PC-9 (cell line): ENCODE results near the gene NETO1. TPM values are rescaled to one million over a fixed set of nuclear protein-coding genes. Genes with fewer than 3 reads are reported as not detected.

Experiments used
- BruUV-seq: library from RNA; stranded (reverse); fragments of 400-500 nt; replicated peaks from 2 replicates; lab custom pipeline; 2021; lab: Mats Ljungman, UMichigan
- CTCF ChIA-PET: fragments of 300-600 bp; sonication (Branson Sonifier 250); formaldehyde crosslinking; loops from one replicate; lab custom pipeline; 2022; ENCODE audit warnings: antibody characterized with exemption; lab: Charles Lee
- POLR2A ChIA-PET: fragments of 300-600 bp; sonication (Branson Sonifier 250); formaldehyde crosslinking; loops from one replicate; lab custom pipeline; 2022; ENCODE audit warnings: antibody characterized with exemption; ENCODE audit not compliant: unreplicated experiment; lab: Charles Lee
- DNase-seq, 2 experiments: peaks; one replicate each; pipeline versions ENCODE4 v3.0.0 to v3.0.0-alpha.2; 2015 to 2022; ENCODE audit warnings: mixed read lengths in 1 of 2
- H2AFZ ChIP-seq: fragments of 200-600 bp; sonication (generic); 2 replicates; pipeline ENCODE4 v1.8.1; 2017; ENCODE audit warnings: antibody characterized with exemption
- H3F3A ChIP-seq: fragments of 200-600 bp; sonication (generic); 2 replicates; pipeline ENCODE4 v1.8.1; 2017; ENCODE audit warnings: antibody characterized with exemption, mild to moderate bottlenecking, low read depth; ENCODE audit not compliant: insufficient read depth
- H3K27ac ChIP-seq: fragments of 200-600 bp; sonication (generic); 2 replicates; pipeline ENCODE4 v1.6.1; 2016; ENCODE audit warnings: mixed run types
- H3K27me3 ChIP-seq: fragments of 200-600 bp; sonication (generic); 2 replicates; pipeline ENCODE4 v1.6.1; 2016; ENCODE audit warnings: low read depth, mixed run types; ENCODE audit not compliant: insufficient read depth
- H3K36me3 ChIP-seq: fragments of 200-600 bp; sonication (generic); 2 replicates; pipeline ENCODE4 v1.6.1; 2016; ENCODE audit warnings: low read depth, mixed run types
- H3K4me1 ChIP-seq: fragments of 200-600 bp; sonication (generic); replicated peaks from 2 replicates; pipeline ENCODE4 v1.6.1; 2016; ENCODE audit warnings: mixed run types; ENCODE audit not compliant: insufficient read depth
- H3K4me2 ChIP-seq: fragments of 200-600 bp; sonication (generic); 2 replicates; pipeline ENCODE4 v1.6.1; 2017; ENCODE audit warnings: mixed run types
- H3K4me3 ChIP-seq: fragments of 200-600 bp; sonication (generic); 2 replicates; pipeline ENCODE4 v1.6.1; 2016; ENCODE audit warnings: mixed run types
- H3K79me2 ChIP-seq: fragments of 200-600 bp; sonication (generic); 2 replicates; pipeline ENCODE4 v1.6.1; 2017; ENCODE audit warnings: low read depth, mixed run types
- H3K9me2 ChIP-seq: fragments of 200-600 bp; sonication (generic); 2 replicates; pipeline ENCODE4 v1.8.1; 2017; ENCODE audit warnings: mild to moderate bottlenecking; ENCODE audit not compliant: insufficient read depth
- H3K9me3 ChIP-seq: fragments of 200-600 bp; sonication (generic); 2 replicates; pipeline ENCODE4 v1.8.1; 2016; ENCODE audit warnings: low read depth; ENCODE audit not compliant: insufficient read depth
- H4K20me1 ChIP-seq: fragments of 200-600 bp; sonication (generic); 2 replicates; pipeline ENCODE4 v1.8.1; 2017; ENCODE audit not compliant: insufficient read depth
- CTCF ChIP-seq: fragments of 200-600 bp; sonication (generic); conservative IDR thresholded peaks from 2 replicates; pipeline ENCODE4 v1.6.1; 2017; ENCODE audit warnings: mixed run types, antibody characterized with exemption, mild to moderate bottlenecking, moderate library complexity
- EZH2 ChIP-seq: fragments of 200-600 bp; sonication (generic); IDR thresholded peaks from 2 replicates; pipeline ENCODE4 v1.8.0; 2017; ENCODE audit warnings: antibody characterized with exemption, low read depth
- intact Hi-C: fragments of 100-400 bp; cut with micrococcal nuclease; formaldehyde crosslinking; loops from one replicate; pipeline ENCODE4 v1.10.0; 2022; ENCODE audit not compliant: unreplicated experiment
- total RNA-seq: library from RNA; stranded (reverse); gene quantifications from 2 replicates; pipeline ENCODE4 v1.2.3, GENCODE V29; 2021

Gene NETO1
- total RNA-seq, 1 experiment from 2014 or later: not detected

DNA sequence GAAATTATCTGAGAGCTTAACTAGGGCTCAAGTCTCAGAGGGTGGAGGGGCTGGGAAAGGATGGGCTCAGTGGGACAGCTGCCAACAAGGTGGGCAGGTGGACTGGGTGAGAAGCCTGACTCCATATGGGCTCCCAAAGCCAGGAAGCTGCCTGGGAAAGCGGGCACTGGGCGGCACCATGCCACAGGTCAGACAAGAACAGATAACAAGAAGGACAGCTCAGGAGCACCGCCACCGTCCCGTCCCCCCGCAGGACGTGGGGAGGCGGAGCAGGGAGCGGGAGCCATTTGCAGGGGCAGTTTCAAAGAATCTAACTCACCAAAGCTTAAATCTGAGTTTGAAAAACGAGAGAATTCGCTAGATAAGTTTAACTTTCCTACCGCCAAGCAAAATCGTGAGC lies 45.6 kb downstream of the NETO1 start:
- BruUV-seq: no TSS peak
- TF ChIP-seq CTCF: no peak
- TF ChIP-seq EZH2: no peak
- Histone ChIP-seq H4K20me1 (no peaks in the 10 kb centered on the region), H3K79me2 (no peaks in the 10 kb centered on the region), H3K4me2 (no peak overlapping the region), H3K36me3 (no peaks in the 10 kb centered on the region), H3K9me2 (no peaks in the 10 kb centered on the region), H3K4me3 (no peak overlapping the region), H3K9me3 (no peaks in the 10 kb centered on the region; the same call in 1 of the 2 replicates), H3F3A (no peaks in the 10 kb centered on the region), H3K27me3 (no peaks in the 10 kb centered on the region), H2AFZ (no peak overlapping the region), H3K27ac (no peak overlapping the region), H3K4me1 (no peaks in the 10 kb centered on the region)
- no peak for DNase-seq
- ChIA-PET POLR2A (no interaction called here), CTCF (no interaction called here)
- intact Hi-C loops: no loop called here

GRCh38 chr18:72820571-72820970 lies 47.2 kb downstream of the NETO1 start:
- CTCF ChIA-PET: no interaction called here
- Histone ChIP-seq H3K79me2 (no peaks in the 10 kb centered on the region), H3K4me2 (no peak overlapping the region), H3K27ac (no peak overlapping the region), H3K9me3 (no peaks in the 10 kb centered on the region; the same call in 1 of the 2 replicates), H4K20me1 (no peaks in the 10 kb centered on the region), H3K4me3 (no peak overlapping the region), H3K4me1 (no peaks in the 10 kb centered on the region), H2AFZ (no peak overlapping the region), H3K36me3 (no peaks in the 10 kb centered on the region), H3K9me2 (no peaks in the 10 kb centered on the region), H3F3A (no peaks in the 10 kb centered on the region), H3K27me3 (no peaks in the 10 kb centered on the region)
- TF ChIP-seq EZH2: no peak
- no peak for TF ChIP-seq CTCF
- intact Hi-C loops: no loop called here
- BruUV-seq: no TSS peak
- POLR2A ChIA-PET: no interaction called here
- no peak for DNase-seq

- Histone ChIP-seq H3K36me3 (no peaks in the 10 kb centered on the region), H3K4me3 (no peak overlapping the region), H3K79me2 (no peaks in the 10 kb centered on the region), H3K4me1 (no peaks in the 10 kb centered on the region), H3F3A (no peaks in the 10 kb centered on the region), H3K9me2 (no peaks in the 10 kb centered on the region), H2AFZ (no peak overlapping the region), H3K9me3 (no peaks in the 10 kb centered on the region; the same call in 1 of the 2 replicates), H3K27ac (no peak overlapping the region), H3K4me2 (no peak overlapping the region), H4K20me1 (no peaks in the 10 kb centered on the region), H3K27me3 (no peaks in the 10 kb centered on the region)
- intact Hi-C loops: no loop called here
- ChIA-PET POLR2A (no interaction called here), CTCF (no interaction called here)
- no TSS peak for BruUV-seq
- no peak for DNase-seq
- TF ChIP-seq CTCF (no peak), EZH2 (no peak)
Observed at GRCh38 chr18:72819050-72819449, 48.7 kb downstream of the NETO1 start.
